ENCODE measurements around the gene ABCC6.
"Not testable (repeated sequence)": the region's sequence is repeated elsewhere in the genome, so short reads cannot be mapped to it uniquely, and the experiment has no call there.

The ABCC6 gene

DNA sequence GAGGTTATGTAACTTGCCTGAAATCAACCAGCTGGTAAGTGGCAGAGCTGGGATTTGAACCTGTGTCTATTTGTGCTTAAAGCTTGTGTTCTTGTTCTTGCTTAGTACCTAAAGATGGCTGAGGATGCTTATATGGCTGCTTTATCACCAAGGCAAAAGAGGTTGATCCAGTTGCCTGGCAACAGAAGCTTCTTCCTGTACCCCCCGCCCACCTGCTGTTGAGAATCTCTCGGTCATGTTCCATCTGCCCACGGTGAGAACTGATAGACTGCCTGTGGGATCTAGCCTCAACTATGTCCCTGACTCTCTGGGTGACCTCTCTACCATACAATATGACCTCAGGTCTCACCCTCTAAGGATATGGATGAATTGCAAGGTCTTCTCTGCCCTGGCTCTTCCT is 60.7 kb downstream of the ABCC6 start:
- no peak overlapping the region for H3K4me3 ChIP-seq (ENCODE audit: low read depth, low read length)

GRCh38 chr16:16161840-16162239 is 61.5 kb downstream of the ABCC6 start:
- not testable (repeated sequence) for H3K4me3 ChIP-seq (ENCODE audit: low read depth, low read length)

- no peak overlapping the region for H3K4me3 ChIP-seq (ENCODE audit: low read depth, low read length)
Measured at GRCh38 chr16:16161319-16161718, 62.0 kb downstream of the ABCC6 start.

GRCh38 chr16:16159662-16160061 is 63.6 kb downstream of the ABCC6 start:
- no peak overlapping the region for H3K4me3 ChIP-seq (ENCODE audit: low read depth, low read length)

GRCh38 chr16:16158741-16159374 is 64.4 kb downstream of the ABCC6 start:
- no peak overlapping the region for H3K4me3 ChIP-seq (ENCODE audit: low read depth, low read length)

GRCh38 chr16:16158082-16158658 is 65.1 kb downstream of the ABCC6 start:
- no peak overlapping the region for H3K4me3 ChIP-seq (ENCODE audit: low read depth, low read length)

DNA sequence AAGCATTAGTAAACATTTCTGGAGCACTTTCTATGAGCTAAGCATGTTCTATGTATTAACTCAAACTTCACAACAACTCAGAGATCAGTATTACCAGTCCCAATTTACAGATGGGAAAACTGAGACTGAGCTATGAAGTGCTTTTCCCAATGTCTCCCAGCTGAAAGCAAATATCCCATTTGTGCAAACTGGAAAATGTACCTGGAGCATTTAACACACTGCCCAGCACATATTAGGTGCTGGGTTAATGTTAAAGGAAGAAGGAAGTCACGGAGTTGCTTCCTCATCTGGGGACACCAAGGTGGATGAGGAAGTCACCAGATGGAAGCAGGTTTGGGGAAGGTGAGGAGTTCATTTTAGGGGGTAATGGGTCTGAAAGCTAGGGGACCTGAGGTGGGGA is 66.1 kb downstream of the ABCC6 start:
- H3K4me3 ChIP-seq (ENCODE audit: low read depth, low read length) = no peak overlapping the region

DNA sequence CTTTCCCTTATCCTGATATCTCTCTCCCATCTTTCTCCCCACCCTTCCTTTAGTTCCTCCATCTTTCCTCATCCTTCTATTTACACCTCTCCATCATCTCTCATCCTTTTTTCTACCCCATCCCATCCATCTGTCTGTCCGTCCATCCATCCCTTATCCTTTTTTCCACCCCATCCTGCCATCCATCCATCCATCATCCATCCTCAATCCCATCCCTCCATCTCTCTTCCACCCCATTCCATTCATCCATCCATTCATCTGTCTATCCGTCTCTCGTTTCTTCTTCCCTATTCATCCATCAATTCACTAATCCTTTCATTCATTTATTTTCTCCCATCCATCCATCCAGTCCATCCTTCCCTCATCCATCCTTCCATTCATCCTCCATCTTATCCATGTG is 68.1 kb downstream of the ABCC6 start:
- H3K4me3 ChIP-seq (ENCODE audit: low read depth, low read length) = no peak overlapping the region

DNA sequence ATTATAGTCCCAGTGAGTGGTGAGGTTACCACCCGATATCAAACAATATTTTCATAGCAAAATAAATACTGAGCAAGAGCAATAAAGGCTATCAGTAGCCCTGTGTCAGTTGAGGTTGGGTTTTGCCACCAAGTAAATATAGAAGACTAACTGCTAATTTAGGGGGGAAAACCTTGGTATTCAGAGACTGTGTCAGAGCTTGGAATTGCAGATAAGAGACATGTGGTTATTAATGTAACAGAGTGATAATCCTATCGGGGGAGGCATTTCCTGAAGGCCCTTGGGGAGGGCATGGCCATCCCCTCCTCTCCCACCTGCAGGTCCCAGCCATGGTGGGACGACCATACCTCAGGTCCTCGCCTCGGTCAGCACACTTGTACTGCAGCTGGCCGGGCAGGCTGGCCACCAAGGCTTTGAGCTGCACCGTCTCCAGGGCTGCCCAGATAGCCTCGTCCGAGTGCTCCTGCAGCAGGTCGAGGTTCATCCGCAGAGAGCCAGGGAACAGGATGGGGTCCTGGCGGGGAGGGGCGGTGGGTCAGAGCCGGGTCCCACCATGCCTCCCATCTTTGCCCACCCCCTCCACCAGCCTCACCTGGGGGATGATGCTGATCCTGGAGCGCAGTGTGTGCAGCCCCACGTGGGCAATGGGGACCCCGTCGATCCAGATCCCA is 68.9 kb downstream of the ABCC6 start:
- no peak overlapping the region for H3K4me3 ChIP-seq (ENCODE audit: low read depth, low read length)

DNA sequence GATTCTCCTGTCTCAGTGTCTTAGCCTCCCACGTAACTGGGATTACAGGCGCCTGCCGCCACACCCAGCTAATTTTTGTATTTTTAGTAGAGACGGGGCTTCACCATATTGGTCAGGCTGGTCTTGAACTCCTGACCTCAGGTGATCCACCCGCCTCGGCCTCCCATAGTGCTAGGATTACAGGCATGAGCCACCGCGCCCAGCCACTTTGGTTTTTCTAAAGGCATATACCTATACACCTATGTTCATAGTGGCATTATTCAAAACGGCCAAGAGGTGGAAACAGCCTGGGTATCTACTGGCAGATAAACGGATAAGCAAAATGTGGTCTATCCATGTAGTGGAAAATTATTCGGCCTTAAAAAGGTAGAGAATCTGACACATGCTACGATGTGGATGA is 70.3 kb downstream of the ABCC6 start:
- not testable (repeated sequence) for H3K4me3 ChIP-seq (ENCODE audit: low read depth, low read length)

- no peak overlapping the region for H3K4me3 ChIP-seq (ENCODE audit: low read depth, low read length)
Measured at GRCh38 chr16:16151315-16151714, 72.0 kb downstream of the ABCC6 start.

- H3K4me3 ChIP-seq (ENCODE audit: low read depth, low read length) = no peak overlapping the region
Measured at GRCh38 chr16:16150878-16151152, 72.5 kb downstream of the ABCC6 start.

DNA sequence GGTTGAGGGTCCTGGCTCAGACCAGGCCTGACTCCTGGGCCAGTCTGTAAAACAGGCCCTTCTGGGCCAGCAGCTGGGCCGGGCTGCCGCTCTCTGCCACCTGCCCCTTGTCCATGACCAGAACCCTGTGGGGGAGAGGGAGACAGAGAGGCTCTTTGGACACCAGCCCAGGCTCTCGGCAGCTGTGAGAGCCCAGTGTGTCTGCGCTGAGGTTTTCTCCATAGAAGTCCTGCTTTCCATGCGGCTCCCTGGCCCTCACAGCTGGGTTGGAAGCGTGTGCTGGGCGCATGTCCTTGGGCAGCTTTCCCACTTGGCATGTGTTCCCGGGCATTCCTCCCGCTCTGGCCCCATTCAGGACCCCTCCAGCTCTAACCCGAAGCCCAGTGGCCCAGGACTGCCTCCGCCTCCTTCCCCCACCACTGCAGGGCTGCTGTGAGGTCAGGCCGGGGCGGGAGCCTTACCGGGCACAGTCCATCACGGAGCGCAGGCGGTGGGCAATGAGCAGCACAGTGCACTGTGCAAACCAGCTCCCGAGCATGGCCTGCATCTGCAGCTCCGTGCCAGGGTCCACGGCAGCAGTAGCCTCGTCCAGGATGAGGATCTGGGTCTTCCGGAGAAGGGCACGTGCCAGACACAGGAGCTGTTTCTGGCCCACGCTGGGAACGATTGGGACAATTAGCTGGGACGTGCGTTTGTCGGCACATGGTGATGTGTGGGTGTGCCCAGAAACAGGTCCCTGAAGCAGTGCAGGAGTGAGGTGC is 73.0 kb downstream of the ABCC6 start:
- no peak overlapping the region for H3K4me3 ChIP-seq (ENCODE audit: low read depth, low read length)

- no peak overlapping the region for H3K4me3 ChIP-seq (ENCODE audit: low read depth, low read length)
Measured at GRCh38 chr16:16149710-16150116, 73.6 kb downstream of the ABCC6 start.

- no peak overlapping the region for H3K4me3 ChIP-seq (ENCODE audit: low read depth, low read length)
Measured at GRCh38 chr16:16148755-16149154, 74.5 kb downstream of the ABCC6 start.

DNA sequence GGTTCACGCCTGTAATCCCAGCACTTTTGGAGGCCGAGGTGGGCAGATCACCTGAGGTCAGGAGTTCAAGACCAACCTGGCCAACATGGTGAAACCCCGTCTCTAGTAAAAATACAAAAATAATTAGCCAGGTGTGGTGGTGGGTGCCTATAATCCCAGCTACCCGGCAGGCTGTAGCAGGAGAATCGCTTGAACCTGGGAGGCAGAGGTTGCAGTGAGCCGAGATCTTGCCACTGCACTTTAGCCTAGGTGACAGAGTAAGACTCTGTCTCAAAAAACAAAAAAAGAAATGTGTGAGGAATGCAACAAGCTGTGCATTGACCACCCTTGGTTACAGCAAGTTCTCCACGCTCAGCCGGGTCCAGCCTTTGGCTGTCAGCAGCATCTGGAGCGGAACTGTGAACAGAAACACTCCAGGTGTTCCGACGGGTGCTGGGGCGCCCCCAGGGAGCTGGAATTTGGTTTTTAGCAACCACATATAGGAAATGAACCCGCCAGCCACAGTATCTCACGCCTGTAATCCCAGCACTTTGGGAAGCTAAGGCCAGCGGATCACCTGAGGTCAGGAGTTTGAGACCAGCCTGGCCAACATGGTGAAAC is 75.2 kb downstream of the ABCC6 start:
- not testable (repeated sequence) for H3K4me3 ChIP-seq (ENCODE audit: low read depth, low read length)

- H3K4me3 ChIP-seq (ENCODE audit: low read depth, low read length) = no peak overlapping the region
Measured at GRCh38 chr16:16147316-16147999, 75.8 kb downstream of the ABCC6 start.

DNA sequence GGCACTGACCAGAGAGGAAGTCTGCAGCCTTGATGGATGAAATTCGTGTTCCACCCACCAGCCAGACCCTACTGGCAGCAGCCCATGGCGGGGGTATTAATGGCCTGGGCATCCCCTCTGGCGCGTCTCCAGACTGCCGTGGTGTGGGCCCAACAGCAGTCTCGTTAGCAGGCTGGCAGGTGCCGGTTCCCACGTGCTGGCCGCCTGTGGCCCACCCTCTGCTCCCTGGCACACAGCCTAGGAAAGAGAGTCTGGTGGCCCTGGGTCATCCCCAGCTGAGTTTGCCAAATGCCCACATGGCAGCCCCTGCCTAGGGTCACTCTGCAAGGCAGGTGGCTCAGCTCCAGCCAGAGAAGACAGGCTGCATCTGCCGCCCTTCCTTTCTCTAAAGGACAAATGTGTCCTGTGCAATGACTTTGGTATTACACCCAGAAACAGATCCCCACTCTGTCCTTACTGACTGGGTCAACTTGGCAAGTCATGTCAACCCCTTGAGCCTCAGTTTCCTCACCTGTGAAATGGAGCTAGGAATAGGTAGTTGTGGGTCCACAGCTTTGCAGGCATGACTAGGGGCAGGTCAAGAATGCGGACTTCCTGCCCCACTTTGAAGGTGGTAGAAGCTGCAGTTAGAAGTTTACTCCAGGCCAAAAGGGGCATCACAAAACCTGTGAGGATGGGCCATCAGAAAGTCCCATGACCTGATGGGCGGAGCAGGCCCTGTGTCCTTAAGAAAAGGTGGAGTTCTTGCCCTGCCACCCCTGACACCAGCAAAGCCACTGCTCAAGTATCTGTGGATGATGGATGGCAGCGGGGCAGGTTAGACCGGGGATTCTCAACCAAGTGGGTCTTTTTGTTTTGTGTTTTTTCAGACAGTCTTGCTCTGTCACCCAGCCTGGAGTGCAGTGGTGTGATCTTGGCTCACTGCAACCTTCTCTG is 76.6 kb downstream of the ABCC6 start:
- H3K4me3 ChIP-seq (ENCODE audit: low read depth, low read length) = no peak overlapping the region

- no peak overlapping the region for H3K4me3 ChIP-seq (ENCODE audit: low read depth, low read length)
Measured at GRCh38 chr16:16145286-16145685, 78.0 kb downstream of the ABCC6 start.

- H3K4me3 ChIP-seq (ENCODE audit: low read depth, low read length) = no peak overlapping the region
Measured at GRCh38 chr16:16144416-16144815, 78.9 kb downstream of the ABCC6 start.
